Osteoblast (primary cell): ENCODE data around the gene MARCHF3. TPM values are rescaled to one million over a fixed set of nuclear protein-coding genes. Genes with fewer than 3 reads are reported as not detected.
A peak's percentile ranks its signal among the peaks of the same experiment; 100 is the strongest.

ENCODE experiments used
- DNase-seq: peaks from one replicate; pipeline ENCODE4 v3.0.0; 2011; ENCODE audit warnings: low spot score, mixed read lengths; ENCODE audit not compliant: insufficient read length; ENCODE audit errors: missing footprints
- H2AFZ ChIP-seq: 2 replicates; pipeline ENCODE4 v1.6.0; 2011; ENCODE audit warnings: mild to moderate bottlenecking, low read length
- H3K27ac ChIP-seq: 2 replicates; pipeline ENCODE4 v1.5.1; 2011; ENCODE audit warnings: mild to moderate bottlenecking, low read depth, low read length, moderate library complexity
- H3K27me3 ChIP-seq: 2 replicates; pipeline ENCODE4 v1.6.0; 2012; ENCODE audit warnings: mild to moderate bottlenecking, control low read depth, inconsistent platforms, low read length, moderate library complexity; ENCODE audit not compliant: insufficient read depth
- H3K36me3 ChIP-seq: 2 replicates; pipeline ENCODE4 v1.5.1; 2011; ENCODE audit warnings: mild to moderate bottlenecking, low read length, control low read depth, moderate library complexity; ENCODE audit not compliant: insufficient read depth
- H3K4me1 ChIP-seq: 2 replicates; pipeline ENCODE4 v1.5.1; 2011; ENCODE audit warnings: mild to moderate bottlenecking, low read length, control low read depth, moderate library complexity; ENCODE audit not compliant: insufficient read depth
- H3K4me2 ChIP-seq: 2 replicates; pipeline ENCODE4 v1.6.0; 2011; ENCODE audit warnings: mild to moderate bottlenecking, low read length; ENCODE audit not compliant: insufficient read depth
- H3K4me3 ChIP-seq: fragments of 200-600 bp; sonication (generic); 3 replicates; pipeline ENCODE4 v1.5.1; 2012; ENCODE audit warnings: mild to moderate bottlenecking, low read length, inconsistent platforms; ENCODE audit not compliant: insufficient read depth
- H3K79me2 ChIP-seq: 2 replicates; pipeline ENCODE4 v1.6.0; 2012; ENCODE audit warnings: mild to moderate bottlenecking, low read length, control low read depth, inconsistent platforms; ENCODE audit not compliant: insufficient read depth
- H3K9me3 ChIP-seq: 2 replicates; pipeline ENCODE4 v1.5.1; 2011; ENCODE audit warnings: low read depth, low read length, control low read depth
- H4K20me1 ChIP-seq: 2 replicates; pipeline ENCODE4 v1.6.0; 2012; ENCODE audit warnings: mild to moderate bottlenecking, low read length, control low read depth; ENCODE audit not compliant: insufficient read depth
- total RNA-seq: library from RNA; depleted of rRNA; stranded (reverse); fragments of >200 nt; gene quantifications from 2 replicates; pipeline ENCODE4 v1.2.3, GENCODE V29; 2012
- TF ChIP-seq, protein P1 (sequence below): IDR thresholded peaks from 2 replicates; pipeline ENCODE4 v1.5.1; 2011; ENCODE audit warnings: mild to moderate bottlenecking, low read depth, low read length, moderate library complexity; ENCODE audit errors: extremely low read depth

MARCHF3 gene
- total RNA-seq, 1 donor = 2.2 TPM

DNA sequence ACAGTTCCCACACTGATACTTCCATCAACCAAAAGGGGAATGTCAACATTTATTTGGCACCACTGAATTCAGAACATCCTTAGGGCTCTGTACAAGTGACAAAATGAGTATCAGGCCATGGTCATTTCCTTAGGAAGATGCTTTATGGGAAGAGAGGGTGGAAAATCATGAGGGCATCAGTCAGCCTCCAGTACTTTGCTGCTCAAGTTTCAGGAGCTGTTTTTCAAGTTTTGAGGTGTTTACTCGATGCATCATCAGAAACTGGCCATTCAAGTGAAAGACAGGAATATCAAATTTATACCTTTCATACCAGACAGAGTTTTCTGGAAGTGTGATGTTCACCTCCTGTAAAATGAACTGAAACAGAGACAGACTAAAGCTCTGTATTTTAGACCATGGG lies 21.2 kb upstream of the MARCHF3 start:
- H3K4me1 ChIP-seq = no peaks in the 10 kb centered on the region
- H3K27ac ChIP-seq = no peak overlapping the region
- H3K36me3 ChIP-seq = peaks cover 3% of the 10 kb centered on the region
- H4K20me1 ChIP-seq = no peaks in the 10 kb centered on the region
- no peak for DNase-seq
- H3K9me3 ChIP-seq = no peaks in the 10 kb centered on the region
- TF ChIP-seq, protein P1, sequence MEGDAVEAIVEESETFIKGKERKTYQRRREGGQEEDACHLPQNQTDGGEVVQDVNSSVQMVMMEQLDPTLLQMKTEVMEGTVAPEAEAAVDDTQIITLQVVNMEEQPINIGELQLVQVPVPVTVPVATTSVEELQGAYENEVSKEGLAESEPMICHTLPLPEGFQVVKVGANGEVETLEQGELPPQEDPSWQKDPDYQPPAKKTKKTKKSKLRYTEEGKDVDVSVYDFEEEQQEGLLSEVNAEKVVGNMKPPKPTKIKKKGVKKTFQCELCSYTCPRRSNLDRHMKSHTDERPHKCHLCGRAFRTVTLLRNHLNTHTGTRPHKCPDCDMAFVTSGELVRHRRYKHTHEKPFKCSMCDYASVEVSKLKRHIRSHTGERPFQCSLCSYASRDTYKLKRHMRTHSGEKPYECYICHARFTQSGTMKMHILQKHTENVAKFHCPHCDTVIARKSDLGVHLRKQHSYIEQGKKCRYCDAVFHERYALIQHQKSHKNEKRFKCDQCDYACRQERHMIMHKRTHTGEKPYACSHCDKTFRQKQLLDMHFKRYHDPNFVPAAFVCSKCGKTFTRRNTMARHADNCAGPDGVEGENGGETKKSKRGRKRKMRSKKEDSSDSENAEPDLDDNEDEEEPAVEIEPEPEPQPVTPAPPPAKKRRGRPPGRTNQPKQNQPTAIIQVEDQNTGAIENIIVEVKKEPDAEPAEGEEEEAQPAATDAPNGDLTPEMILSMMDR = no peak
- H2AFZ ChIP-seq = no peak overlapping the region
- H3K4me3 ChIP-seq = no peak overlapping the region
- no peak overlapping the region for H3K4me2 ChIP-seq
- no peaks in the 10 kb centered on the region for H3K27me3 ChIP-seq
- no peaks in the 10 kb centered on the region for H3K79me2 ChIP-seq

DNA sequence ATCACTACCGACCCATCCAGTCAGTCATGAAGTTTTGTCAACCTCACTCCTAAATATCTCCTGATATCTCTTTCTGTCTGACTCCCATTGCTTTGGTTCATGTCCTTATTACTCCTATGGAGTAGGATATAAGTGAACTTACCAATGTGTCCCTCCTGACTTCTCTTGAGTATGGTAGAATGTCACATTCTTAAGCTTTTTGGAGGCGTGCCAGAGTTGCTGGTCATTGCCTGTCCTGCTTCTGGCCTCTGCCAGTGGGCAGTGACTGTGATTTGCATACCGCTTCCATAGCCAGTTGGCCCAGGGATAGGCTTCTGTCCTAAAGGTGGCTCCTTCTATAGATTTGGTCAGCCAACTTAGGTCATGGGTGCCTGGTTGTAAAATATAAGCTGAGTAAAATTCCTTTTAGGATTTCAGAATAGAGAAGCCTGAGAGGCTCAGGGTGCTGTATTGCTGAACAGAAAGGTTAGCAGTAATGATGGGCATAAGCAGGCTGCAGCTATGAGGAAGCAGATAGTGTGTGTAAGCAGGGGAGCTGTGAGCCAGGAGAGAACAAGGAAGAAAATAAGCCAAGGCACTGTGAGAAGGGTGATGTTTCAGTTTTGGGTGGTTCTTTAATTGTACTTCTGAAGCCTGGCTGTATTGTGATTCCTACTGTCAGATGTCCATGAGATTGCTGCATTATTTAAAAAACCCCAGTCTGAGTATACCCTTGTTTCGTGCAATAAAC lies 16.1 kb upstream of the MARCHF3 start:
- DNase-seq = no peak
- H3K27me3 ChIP-seq = no peaks in the 10 kb centered on the region

GRCh38 chr5:127042593-127042992 lies 12.2 kb upstream of the MARCHF3 start:
- H2AFZ ChIP-seq = no peak overlapping the region
- DNase-seq = no peak

More for the DNA sequence above, 16.1 kb upstream of the MARCHF3 start:
- TF ChIP-seq, protein P1 = no peak
- H3K9me3 ChIP-seq = no peaks in the 10 kb centered on the region
- H4K20me1 ChIP-seq = no peaks in the 10 kb centered on the region
- H3K4me2 ChIP-seq = no peak overlapping the region
- no peak overlapping the region for H3K4me3 ChIP-seq
- H3K36me3 ChIP-seq = no peaks in the 10 kb centered on the region
- H3K27ac ChIP-seq = no peak overlapping the region
- no peaks in the 10 kb centered on the region for H3K79me2 ChIP-seq
- H3K4me1 ChIP-seq = peaks cover 5% of the 10 kb centered on the region
- no peak overlapping the region for H2AFZ ChIP-seq

GRCh38 chr5:127041571-127041970 lies 11.2 kb upstream of the MARCHF3 start:
- Histone ChIP-seq H3K79me2 (no peaks in the 10 kb centered on the region), H3K27ac (no peak overlapping the region), H3K4me1 (peaks cover 14% of the 10 kb centered on the region), H4K20me1 (no peaks in the 10 kb centered on the region), H3K4me3 (no peak overlapping the region), H2AFZ (no peak overlapping the region), H3K27me3 (no peaks in the 10 kb centered on the region), H3K36me3 (no peaks in the 10 kb centered on the region), H3K4me2 (no peak overlapping the region), H3K9me3 (no peaks in the 10 kb centered on the region)
- DNase-seq = peak; percentile 73
- TF ChIP-seq, protein P1 = no peak

More at GRCh38 chr5:127042593-127042992, 12.2 kb upstream of the MARCHF3 start:
- Histone ChIP-seq H3K4me2 (no peak overlapping the region), H3K27ac (no peak overlapping the region), H3K4me3 (no peak overlapping the region), H3K27me3 (no peaks in the 10 kb centered on the region), H3K79me2 (no peaks in the 10 kb centered on the region), H4K20me1 (no peaks in the 10 kb centered on the region), H3K4me1 (peaks cover 14% of the 10 kb centered on the region), H3K36me3 (no peaks in the 10 kb centered on the region), H3K9me3 (no peaks in the 10 kb centered on the region)
- TF ChIP-seq, protein P1 = peak; percentile 36
